GM10248 (cell line): ENCODE data around the gene HP1BP3.

Experiments
- CTCF ChIA-PET: fragments of 300-600 bp; sonication (Branson Sonifier 250); formaldehyde crosslinking; extraction: SDS; loops from one replicate; lab custom pipeline; 2021; ENCODE audit warnings: antibody characterized with exemption; lab: Yijun Ruan, JAX
- POLR2A ChIA-PET: fragments of 350-650 bp; sonication (Branson Sonifier 250); formaldehyde crosslinking; extraction: SDS; loops from one replicate; lab custom pipeline; 2020; ENCODE audit warnings: antibody characterized with exemption; lab: Yijun Ruan, JAX
- DNase-seq: peaks from one replicate; pipeline ENCODE4 v3.0.0; 2012; ENCODE audit errors: extremely low spot score
- CTCF ChIP-seq: IDR thresholded peaks from 2 replicates; pipeline ENCODE4 v1.5.1; 2012; ENCODE audit warnings: mild to moderate bottlenecking, low read depth; ENCODE audit errors: extremely low read depth, missing control alignments, control extremely low read depth

The HP1BP3 gene

GRCh38 chr1:20787029-20787839, at the start of gene HP1BP3:
HP1BP3 (minus strand) TSS chr1:20787307; CDS start chr1:20780440, 6,867 bp downstream.
- POLR2A ChIA-PET, result interaction anchor here (0.6 to 1.6 kb wide), 7 partner anchors 18 to 174 kb away, joined by 3 to 5 read pairs (median 3); partner anchors contain the start of genes DDOST and SH2D5
- CTCF ChIA-PET, result interaction anchor here (0.7 to 3.7 kb wide), 11 partner anchors 12 to 408 kb away, joined by 3 to 13 read pairs (median 4); no protein-coding TSS in a partner anchor
- TF ChIP-seq CTCF, result no peak
- peak; percentile 89 for DNase-seq

GRCh38 chr1:20836230-20836629, 49.1 kb upstream of the HP1BP3 start:
- CTCF ChIA-PET, result interaction anchor here (1.0 kb wide), 1 partner anchor 10 kb away, joined by 4 read pairs; no protein-coding TSS in a partner anchor
- no peak for TF ChIP-seq CTCF
- DNase-seq, result no peak
- POLR2A ChIA-PET, result no interaction called here

- POLR2A ChIA-PET, result no interaction called here
- no peak for DNase-seq
- CTCF ChIA-PET, result no interaction called here
- TF ChIP-seq CTCF, result no peak
Observed at GRCh38 chr1:20834780-20835179, 47.7 kb upstream of the HP1BP3 start.

DNA sequence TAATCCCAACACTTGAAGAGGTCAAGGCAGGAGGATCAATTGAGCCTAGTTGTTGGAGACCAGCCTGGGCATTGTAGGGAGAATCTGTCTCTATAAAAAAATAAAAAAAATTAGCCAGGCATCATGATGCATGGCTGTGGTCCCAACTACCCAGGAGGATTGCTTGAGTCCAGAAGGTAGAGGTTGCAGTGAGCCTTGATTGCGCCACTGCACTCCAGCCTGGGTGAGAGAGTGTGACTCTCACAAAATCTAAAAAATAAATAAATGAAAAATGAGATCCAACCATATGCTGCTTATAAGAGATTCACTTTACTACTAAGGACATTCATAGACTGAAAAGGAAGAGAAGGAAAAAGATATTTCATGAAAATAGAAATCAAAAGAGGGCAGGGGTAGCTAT, 47.1 kb upstream of the HP1BP3 start:
- no peak for TF ChIP-seq CTCF
- ChIA-PET POLR2A (no interaction called here), CTCF (no interaction called here)
- no peak for DNase-seq

DNA sequence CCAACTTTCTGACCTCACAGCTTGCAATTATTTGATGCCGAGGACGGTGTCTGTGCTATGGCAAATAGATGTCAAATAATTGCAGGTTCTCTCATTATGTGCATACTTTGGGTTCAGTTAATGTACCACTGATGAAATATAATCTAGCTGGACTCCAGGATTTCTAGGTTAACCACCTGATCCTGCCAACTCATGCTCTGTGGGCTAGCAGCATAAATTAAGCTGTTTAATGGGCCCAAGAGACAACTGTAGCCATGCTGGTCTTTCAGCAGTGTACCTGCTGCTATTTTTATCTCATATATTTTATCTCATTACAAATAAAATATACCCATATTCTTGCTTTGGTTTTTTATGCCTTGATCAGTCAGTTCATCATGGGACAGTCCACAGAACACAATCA, 43.3 kb upstream of the HP1BP3 start:
- no peak for DNase-seq
- POLR2A ChIA-PET, result no interaction called here
- CTCF ChIA-PET, result interaction anchor here (1.1 to 1.5 kb wide), 2 partner anchors 10 to 19 kb away, joined by 4 to 6 read pairs; no protein-coding TSS in a partner anchor
- no peak for TF ChIP-seq CTCF

DNA sequence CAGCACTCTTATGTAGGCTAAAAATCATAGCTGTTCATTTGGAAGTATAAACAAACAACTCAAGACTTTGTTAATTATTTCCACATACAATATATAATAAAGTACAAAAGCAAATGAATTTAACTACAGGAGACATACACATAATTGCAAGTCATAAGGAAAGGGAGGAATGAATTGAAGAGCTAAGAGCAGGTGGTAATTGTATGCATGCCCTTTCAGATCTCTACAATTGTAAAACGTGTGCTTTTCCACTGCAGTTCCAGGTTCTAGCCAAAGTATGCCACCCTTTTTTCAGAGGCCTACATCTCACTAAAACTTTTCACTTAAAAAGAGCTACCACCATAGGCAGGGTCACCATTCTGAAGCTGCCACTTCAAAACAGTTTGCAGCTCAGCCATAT, 42.8 kb upstream of the HP1BP3 start:
- TF ChIP-seq CTCF, result no peak
- ChIA-PET CTCF (interaction anchor here (1.1 to 1.5 kb wide), 2 partner anchors 10 to 20 kb away, joined by 4 to 6 read pairs; no protein-coding TSS in a partner anchor), POLR2A (interaction anchor here (0.6 kb wide), 1 partner anchor 26 kb away, joined by 4 read pairs; no protein-coding TSS in a partner anchor)
- DNase-seq, result no peak
